HepG2 (cell line): ENCODE measurements around the gene ZNF284. TPM values are rescaled to one million over a fixed set of nuclear protein-coding genes. Genes with fewer than 3 reads are reported as not detected.

Source experiments
- ATAC-seq: fragments of 200-7000 bp; cut with Tn5 transposase; 3 replicates; pipeline ENCODE4 v1.9.1; 2020; ENCODE audit warnings: mild to moderate bottlenecking, moderate library complexity
- BruUV-seq: library from RNA; stranded (reverse); fragments of 400-500 nt; replicated peaks from 2 replicates; lab custom pipeline; 2021; lab: Mats Ljungman, UMichigan
- CTCF ChIA-PET: fragments of 300-600 bp; formaldehyde crosslinking; extraction: SDS; loops from one replicate; lab custom pipeline; 2021; ENCODE audit warnings: low total read pairs, inconsistent platforms, low intra/inter-chr PET ratio; lab: Yijun Ruan, JAX
- POLR2A ChIA-PET: fragments of 350-600 bp; sonication (Branson Sonifier 250); formaldehyde crosslinking; loops from one replicate; lab custom pipeline; 2020; ENCODE audit warnings: antibody characterized with exemption, inconsistent platforms; lab: Yijun Ruan, JAX
- DNase-seq: peaks from one replicate; pipeline ENCODE4 v3.0.0-alpha.2; 2015; ENCODE audit warnings: low spot score
- FAIRE-seq: peaks from 3 replicates; lab custom pipeline; 2011; peaks lifted over from hg19 to GRCh38; lab: Jason Lieb, UNC
- H2AFZ ChIP-seq: one replicate; pipeline ENCODE4 v1.6.1; 2011; ENCODE audit warnings: low read length, inconsistent platforms
- H3K27ac ChIP-seq: fragments of 300-600 bp; 3 replicates; pipeline ENCODE4 v1.8.0; 2011; ENCODE audit warnings: mixed run types, mild to moderate bottlenecking, mixed read lengths, low read length, inconsistent platforms; ENCODE audit not compliant: insufficient read depth; ENCODE audit errors: extremely low read length
- H3K27me3 ChIP-seq, 2 experiments: fragments of 200-600 bp in 1 of 2; 2 replicates in 1 of 2; 3 replicates in 1 of 2; pipeline versions ENCODE4 v1.6.0 to v1.8.0; 2011; ENCODE audit warnings: low read length in 2 of 2, mild to moderate bottlenecking in 2 of 2, moderate library complexity in 2 of 2, inconsistent platforms in 1 of 2; ENCODE audit not compliant: insufficient read depth in 2 of 2, control insufficient read depth in 1 of 2
- H3K36me3 ChIP-seq, 2 experiments: fragments of 200-600 bp in 1 of 2; replicated peaks in 1 of 2; 2 replicates in 1 of 2; 3 replicates in 1 of 2; pipeline versions ENCODE4 v1.5.1 to v1.8.0; 2011; ENCODE audit warnings: low read length in 2 of 2, inconsistent platforms in 1 of 2; ENCODE audit not compliant: insufficient read depth in 2 of 2, control insufficient read depth in 1 of 2
- H3K4me1 ChIP-seq: 2 replicates; pipeline ENCODE4 v1.5.1; 2012; ENCODE audit warnings: low read length, inconsistent platforms; ENCODE audit not compliant: insufficient read depth
- H3K4me2 ChIP-seq: 2 replicates; pipeline ENCODE4 v1.6.0; 2011; ENCODE audit warnings: low read depth, low read length, inconsistent platforms
- H3K4me3 ChIP-seq, 3 experiments: fragments of 200-600 bp in 1 of 3; sonication (generic), shearing (Covaris generic) in 1 of 3; replicated peaks in 1 of 3; 2 replicates each; pipeline ENCODE4 v1.5.1; 2011 to 2016; ENCODE audit warnings: low read length in 3 of 3, inconsistent platforms in 2 of 3, low read depth in 2 of 3, mild to moderate bottlenecking in 2 of 3, control low read depth in 1 of 3, mixed read lengths in 1 of 3; ENCODE audit not compliant: insufficient read depth in 1 of 3
- H3K79me2 ChIP-seq: one replicate; pipeline ENCODE4 v1.6.1; 2011; ENCODE audit warnings: low read length, inconsistent platforms; ENCODE audit not compliant: insufficient read depth
- H3K9ac ChIP-seq: 2 replicates; pipeline ENCODE4 v1.6.0; 2011; ENCODE audit warnings: mild to moderate bottlenecking, low read depth, low read length, inconsistent platforms; ENCODE audit not compliant: insufficient read depth
- H3K9me3 ChIP-seq: 2 replicates; pipeline ENCODE4 v1.5.1; 2012; ENCODE audit warnings: mild to moderate bottlenecking, low read length
- H4K20me1 ChIP-seq: 2 replicates; pipeline ENCODE4 v1.6.0; 2011; ENCODE audit warnings: inconsistent platforms, mild to moderate bottlenecking, low read length, moderate library complexity; ENCODE audit not compliant: insufficient read depth
- CHD2 ChIP-seq: IDR thresholded peaks from 2 replicates; pipeline ENCODE4 v1.6.1; 2011; ENCODE audit warnings: low read depth, low read length, improper control_type of control experiment
- FOXM1 ChIP-seq: sonication (generic); formaldehyde crosslinking; IDR thresholded peaks from 2 replicates; pipeline ENCODE4 v1.5.0; 2020; ENCODE audit warnings: missing genetic modification reagents
- MED13 ChIP-seq: sonication (generic); formaldehyde crosslinking; IDR thresholded peaks from 2 replicates; pipeline ENCODE4 v1.5.0; 2020; ENCODE audit warnings: missing genetic modification reagents
- SCMH1 ChIP-seq: sonication (generic); formaldehyde crosslinking; IDR thresholded peaks from 2 replicates; pipeline ENCODE4 v1.9.0; 2021; ENCODE audit warnings: missing genetic modification reagents, mild to moderate bottlenecking, borderline replicate concordance
- SIX1 ChIP-seq: sonication (generic); formaldehyde crosslinking; IDR thresholded peaks from 2 replicates; pipeline ENCODE4 v1.4.0; 2020; ENCODE audit warnings: missing genetic modification reagents, borderline replicate concordance
- STAG1 ChIP-seq: sonication (generic); formaldehyde crosslinking; IDR thresholded peaks from 2 replicates; pipeline ENCODE4 v1.4.0; 2020; ENCODE audit warnings: missing genetic modification reagents
- TEAD2 ChIP-seq: sonication (generic); formaldehyde crosslinking; IDR thresholded peaks from 2 replicates; pipeline ENCODE4 v1.9.0; 2021; ENCODE audit warnings: missing genetic modification reagents
- ZNF121 ChIP-seq: sonication (generic); formaldehyde crosslinking; IDR thresholded peaks from 2 replicates; pipeline ENCODE4 v1.5.0; 2020; ENCODE audit warnings: mild to moderate bottlenecking, missing genetic modification reagents
- ZNF766 ChIP-seq: sonication (generic); formaldehyde crosslinking; IDR thresholded peaks from 2 replicates; pipeline ENCODE4 v1.5.0; 2020; ENCODE audit warnings: missing genetic modification reagents, borderline replicate concordance
- ZSCAN25 ChIP-seq: sonication (generic); formaldehyde crosslinking; IDR thresholded peaks from 2 replicates; pipeline ENCODE4 v1.8.0; 2022; ENCODE audit warnings: mild to moderate bottlenecking, missing genetic modification reagents
- WGBS: methylation state at CpG from one replicate; pipeline ENCODE4 v1.1.6; 2017; ENCODE audit warnings: low lambda C conversion rate; 5-methylcytosine and 5-hydroxymethylcytosine counted together
- in situ Hi-C: cut with HindIII; loops from 2 replicates; pipeline ENCODE4 v1.10.0; 2017; ENCODE audit warnings: low pct_unique_long_range_greater_than_20kb; ENCODE audit not compliant: extremely low pct_ligation_motif_present
- intact Hi-C: fragments of 100-400 bp; cut with micrococcal nuclease; formaldehyde crosslinking; loops from one replicate; pipeline ENCODE4 v1.10.0; 2022; ENCODE audit not compliant: unreplicated experiment
- polyA plus RNA-seq, 8 experiments: library from polyadenylated mRNA; depleted of rRNA in 3 of 8; stranded (reverse) in 7 of 8; unstranded in 1 of 8; fragments of >200 nt; fragmentation: Illumina TruSeq in 4 of 8; extraction: Trizol in 4 of 8; gene quantifications; 2 replicates each; pipeline versions ENCODE4 v1.2.1 to v1.2.3, GENCODE V29; 2011 to 2016; ENCODE audit warnings: low read depth in 4 of 8, missing spikeins in 1 of 8, mixed read lengths in 1 of 8; ENCODE audit not compliant: insufficient read depth in 1 of 8
- total RNA-seq, 5 experiments: library from RNA; depleted of rRNA; stranded (reverse); fragments of >200 nt; fragmentation: Illumina TruSeq; extraction: Trizol; gene quantifications; 2 replicates each; pipeline ENCODE4 v1.2.3, GENCODE V29; 2016; ENCODE audit warnings: low read depth in 1 of 5
- TF ChIP-seq, protein P1 (sequence below): sonication (generic); formaldehyde crosslinking; IDR thresholded peaks from 2 replicates; pipeline ENCODE4 v1.5.0; 2020; ENCODE audit warnings: missing genetic modification reagents, mild to moderate bottlenecking, borderline replicate concordance
- TF ChIP-seq, protein P2 (sequence below), 2 experiments: fragments of 450-650 bp in 1 of 2; sonication (generic) in 1 of 2; formaldehyde crosslinking in 1 of 2; IDR thresholded peaks; 2 replicates each; pipeline versions ENCODE4 v1.6.1 to v1.8.0; 2016 to 2022; ENCODE audit warnings: antibody characterized with exemption in 1 of 2, mild to moderate bottlenecking in 1 of 2, missing genetic modification reagents in 1 of 2
- TF ChIP-seq, protein P3 (sequence below): sonication (generic); formaldehyde crosslinking; IDR thresholded peaks from 2 replicates; pipeline ENCODE4 v1.4.0; 2020; ENCODE audit warnings: mild to moderate bottlenecking, missing genetic modification reagents
- TF ChIP-seq, protein P4 (sequence below): IDR thresholded peaks from 2 replicates; pipeline ENCODE4 v1.6.1; 2012; ENCODE audit warnings: inconsistent platforms

The ZNF284 gene
- total and polyA plus RNA-seq, 2 of the 13 experiments (the other 11 are each of a cell fraction or from before 2014, with no cell fraction given): 1.2 to 2.3 TPM

DNA sequence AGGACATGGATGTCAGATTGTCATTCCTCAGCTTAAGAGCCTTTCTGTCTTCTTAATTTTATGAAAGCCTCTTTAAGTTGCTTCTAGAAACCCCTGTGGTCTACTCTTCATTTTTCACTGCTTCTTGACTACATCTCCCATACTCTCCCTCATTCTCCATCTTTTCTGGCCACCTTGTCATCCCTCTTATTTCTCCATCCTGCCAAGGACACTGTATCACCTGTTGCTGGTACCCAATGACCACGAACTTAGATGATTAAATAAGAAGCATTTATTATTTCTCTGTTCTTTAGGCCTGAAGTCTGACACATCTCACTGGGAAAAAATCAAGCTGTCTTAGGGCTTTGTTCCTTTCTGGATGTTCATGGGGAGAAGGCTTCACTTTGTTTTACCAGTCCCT lies 10.9 kb upstream of the ZNF284 start:
- H3K4me3 ChIP-seq: no peak overlapping the region
- no peak for TF ChIP-seq CHD2
- no peak for TF ChIP-seq ZNF121
- TF ChIP-seq, protein P1, sequence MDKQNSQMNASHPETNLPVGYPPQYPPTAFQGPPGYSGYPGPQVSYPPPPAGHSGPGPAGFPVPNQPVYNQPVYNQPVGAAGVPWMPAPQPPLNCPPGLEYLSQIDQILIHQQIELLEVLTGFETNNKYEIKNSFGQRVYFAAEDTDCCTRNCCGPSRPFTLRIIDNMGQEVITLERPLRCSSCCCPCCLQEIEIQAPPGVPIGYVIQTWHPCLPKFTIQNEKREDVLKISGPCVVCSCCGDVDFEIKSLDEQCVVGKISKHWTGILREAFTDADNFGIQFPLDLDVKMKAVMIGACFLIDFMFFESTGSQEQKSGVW (CRISPR knock-in tag): no peak
- TF ChIP-seq SIX1 (CRISPR knock-in tag): no peak
- TF ChIP-seq SCMH1: no peak
- TF ChIP-seq ZNF766: no peak
- no peak for TF ChIP-seq TEAD2 (CRISPR knock-in tag)
- no peak for TF ChIP-seq STAG1
- no peak for TF ChIP-seq FOXM1 (CRISPR knock-in tag)
- TF ChIP-seq, protein P2, sequence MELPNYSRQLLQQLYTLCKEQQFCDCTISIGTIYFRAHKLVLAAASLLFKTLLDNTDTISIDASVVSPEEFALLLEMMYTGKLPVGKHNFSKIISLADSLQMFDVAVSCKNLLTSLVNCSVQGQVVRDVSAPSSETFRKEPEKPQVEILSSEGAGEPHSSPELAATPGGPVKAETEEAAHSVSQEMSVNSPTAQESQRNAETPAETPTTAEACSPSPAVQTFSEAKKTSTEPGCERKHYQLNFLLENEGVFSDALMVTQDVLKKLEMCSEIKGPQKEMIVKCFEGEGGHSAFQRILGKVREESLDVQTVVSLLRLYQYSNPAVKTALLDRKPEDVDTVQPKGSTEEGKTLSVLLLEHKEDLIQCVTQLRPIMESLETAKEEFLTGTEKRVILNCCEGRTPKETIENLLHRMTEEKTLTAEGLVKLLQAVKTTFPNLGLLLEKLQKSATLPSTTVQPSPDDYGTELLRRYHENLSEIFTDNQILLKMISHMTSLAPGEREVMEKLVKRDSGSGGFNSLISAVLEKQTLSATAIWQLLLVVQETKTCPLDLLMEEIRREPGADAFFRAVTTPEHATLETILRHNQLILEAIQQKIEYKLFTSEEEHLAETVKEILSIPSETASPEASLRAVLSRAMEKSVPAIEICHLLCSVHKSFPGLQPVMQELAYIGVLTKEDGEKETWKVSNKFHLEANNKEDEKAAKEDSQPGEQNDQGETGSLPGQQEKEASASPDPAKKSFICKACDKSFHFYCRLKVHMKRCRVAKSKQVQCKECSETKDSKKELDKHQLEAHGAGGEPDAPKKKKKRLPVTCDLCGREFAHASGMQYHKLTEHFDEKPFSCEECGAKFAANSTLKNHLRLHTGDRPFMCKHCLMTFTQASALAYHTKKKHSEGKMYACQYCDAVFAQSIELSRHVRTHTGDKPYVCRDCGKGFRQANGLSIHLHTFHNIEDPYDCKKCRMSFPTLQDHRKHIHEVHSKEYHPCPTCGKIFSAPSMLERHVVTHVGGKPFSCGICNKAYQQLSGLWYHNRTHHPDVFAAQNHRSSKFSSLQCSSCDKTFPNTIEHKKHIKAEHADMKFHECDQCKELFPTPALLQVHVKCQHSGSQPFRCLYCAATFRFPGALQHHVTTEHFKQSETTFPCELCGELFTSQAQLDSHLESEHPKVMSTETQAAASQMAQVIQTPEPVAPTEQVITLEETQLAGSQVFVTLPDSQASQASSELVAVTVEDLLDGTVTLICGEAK (IDR thresholded peaks at IDR 0.05): no peak
- TF ChIP-seq, protein P2 (CRISPR knock-in tag; IDR thresholded peaks at IDR 0.05): no peak
- TF ChIP-seq, protein P3, sequence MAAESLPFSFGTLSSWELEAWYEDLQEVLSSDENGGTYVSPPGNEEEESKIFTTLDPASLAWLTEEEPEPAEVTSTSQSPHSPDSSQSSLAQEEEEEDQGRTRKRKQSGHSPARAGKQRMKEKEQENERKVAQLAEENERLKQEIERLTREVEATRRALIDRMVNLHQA (CRISPR knock-in tag): no peak
- TF ChIP-seq, protein P4, sequence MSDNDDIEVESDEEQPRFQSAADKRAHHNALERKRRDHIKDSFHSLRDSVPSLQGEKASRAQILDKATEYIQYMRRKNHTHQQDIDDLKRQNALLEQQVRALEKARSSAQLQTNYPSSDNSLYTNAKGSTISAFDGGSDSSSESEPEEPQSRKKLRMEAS: no peak
- no peak for TF ChIP-seq ZSCAN25 (CRISPR knock-in tag)
- TF ChIP-seq MED13 (CRISPR knock-in tag): no peak
- TF ChIP-seq, all 625 proteins: peak for 0
- no peak overlapping the region for H3K9ac ChIP-seq
- in situ Hi-C loops: no loop called here
- WGBS: 83% methylated on average over 1 of the region's 1 CpG
- ATAC-seq (no peak), FAIRE-seq (no peak), DNase-seq (no peak)
- CTCF ChIA-PET: no interaction called here
- no TSS peak for BruUV-seq
- no peaks in the 10 kb centered on the region for H3K9me3 ChIP-seq
- no peaks in the 10 kb centered on the region for H3K79me2 ChIP-seq
- peaks cover 21 to 56% of the 10 kb centered on the region in 2 experiments; a peak in 4 of 5 replicates for H3K36me3 ChIP-seq
- no peak overlapping the region for H2AFZ ChIP-seq
- POLR2A ChIA-PET: no interaction called here
- H3K4me1 ChIP-seq: 0 out of 2 replicates have a peak, but pooled peaks cover 4% of the 10 kb centered on the region
- no peaks in the 10 kb centered on the region for H3K27me3 ChIP-seq
- H3K4me2 ChIP-seq: no peak overlapping the region
- intact Hi-C loops: no loop called here
- no peak overlapping the region for H3K27ac ChIP-seq
- H4K20me1 ChIP-seq: no peaks in the 10 kb centered on the region
